ENCODE results near the gene PCAT7. TPM values are rescaled to one million over a fixed set of nuclear protein-coding genes. Genes with fewer than 3 reads are reported as not detected.

Gene PCAT7
- total and polyA plus RNA-seq, 9 of the 15 experiments (the other 6 are each of a cell fraction or from before 2014, with no cell fraction given) = 0.09 to 0.13 TPM; not detected in 7

DNA sequence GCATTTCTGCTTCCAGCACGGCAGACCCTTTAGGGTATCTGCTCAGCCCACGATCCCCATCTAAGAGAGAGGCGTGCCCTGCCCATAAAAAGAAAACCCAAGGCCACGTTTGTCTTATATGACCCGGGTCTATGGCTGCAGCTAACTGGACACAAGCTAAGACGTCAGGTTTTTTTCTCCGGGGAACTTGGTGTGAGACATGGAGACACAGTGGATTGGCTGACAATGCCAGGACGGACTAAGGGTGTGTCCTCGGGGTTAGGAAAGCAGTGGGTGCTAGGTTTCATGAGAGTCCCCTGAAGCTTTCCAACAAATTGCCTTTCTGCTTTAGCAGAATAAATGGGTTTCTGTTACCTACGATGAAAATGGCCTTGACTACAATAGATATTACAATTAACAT is 45.8 kb downstream of the PCAT7 start:
- no peak overlapping the region for H3K4me3 ChIP-seq
- DNase-seq (ENCODE audit: extremely low read depth in 1 of 4, low spot score in 3 of 4) (no peak), FAIRE-seq (no peak), ATAC-seq (no peak)
- H3K4me1 ChIP-seq (replicated peaks in 1 of 2; ENCODE audit: control insufficient read depth in 2 of 2, insufficient read depth in 2 of 2, low read length in 2 of 2) = no peaks in the 10 kb centered on the region
- H3K9me1 ChIP-seq (ENCODE audit: control insufficient read depth, insufficient read depth, low read length) = no peaks in the 10 kb centered on the region
- no peaks in the 10 kb centered on the region for H3K9me3 ChIP-seq (replicated peaks; ENCODE audit: control insufficient read depth, insufficient read depth, low read depth, low read length)
- in situ Hi-C loops (cut with MboI) (no loop called here), intact Hi-C loops (cut with micrococcal nuclease) (no loop called here)
- H2AFZ ChIP-seq (ENCODE audit: low read depth, low read length) = no peak overlapping the region
- H3K9ac ChIP-seq (ENCODE audit: insufficient read depth in 1 of 2, low read depth in 2 of 2, low read length in 2 of 2) = no peak overlapping the region
- H3K36me3 ChIP-seq (ENCODE audit: control insufficient read depth, insufficient read depth, low read length) = no peaks in the 10 kb centered on the region
- TF ChIP-seq, protein P1, sequence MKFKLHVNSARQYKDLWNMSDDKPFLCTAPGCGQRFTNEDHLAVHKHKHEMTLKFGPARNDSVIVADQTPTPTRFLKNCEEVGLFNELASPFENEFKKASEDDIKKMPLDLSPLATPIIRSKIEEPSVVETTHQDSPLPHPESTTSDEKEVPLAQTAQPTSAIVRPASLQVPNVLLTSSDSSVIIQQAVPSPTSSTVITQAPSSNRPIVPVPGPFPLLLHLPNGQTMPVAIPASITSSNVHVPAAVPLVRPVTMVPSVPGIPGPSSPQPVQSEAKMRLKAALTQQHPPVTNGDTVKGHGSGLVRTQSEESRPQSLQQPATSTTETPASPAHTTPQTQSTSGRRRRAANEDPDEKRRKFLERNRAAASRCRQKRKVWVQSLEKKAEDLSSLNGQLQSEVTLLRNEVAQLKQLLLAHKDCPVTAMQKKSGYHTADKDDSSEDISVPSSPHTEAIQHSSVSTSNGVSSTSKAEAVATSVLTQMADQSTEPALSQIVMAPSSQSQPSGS (CRISPR knock-in tag; IDR thresholded peaks at IDR 0.05) = no peak
- TF ChIP-seq, protein P2, sequence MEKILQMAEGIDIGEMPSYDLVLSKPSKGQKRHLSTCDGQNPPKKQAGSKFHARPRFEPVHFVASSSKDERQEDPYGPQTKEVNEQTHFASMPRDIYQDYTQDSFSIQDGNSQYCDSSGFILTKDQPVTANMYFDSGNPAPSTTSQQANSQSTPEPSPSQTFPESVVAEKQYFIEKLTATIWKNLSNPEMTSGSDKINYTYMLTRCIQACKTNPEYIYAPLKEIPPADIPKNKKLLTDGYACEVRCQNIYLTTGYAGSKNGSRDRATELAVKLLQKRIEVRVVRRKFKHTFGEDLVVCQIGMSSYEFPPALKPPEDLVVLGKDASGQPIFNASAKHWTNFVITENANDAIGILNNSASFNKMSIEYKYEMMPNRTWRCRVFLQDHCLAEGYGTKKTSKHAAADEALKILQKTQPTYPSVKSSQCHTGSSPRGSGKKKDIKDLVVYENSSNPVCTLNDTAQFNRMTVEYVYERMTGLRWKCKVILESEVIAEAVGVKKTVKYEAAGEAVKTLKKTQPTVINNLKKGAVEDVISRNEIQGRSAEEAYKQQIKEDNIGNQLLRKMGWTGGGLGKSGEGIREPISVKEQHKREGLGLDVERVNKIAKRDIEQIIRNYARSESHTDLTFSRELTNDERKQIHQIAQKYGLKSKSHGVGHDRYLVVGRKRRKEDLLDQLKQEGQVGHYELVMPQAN (IDR thresholded peaks at IDR 0.05; ENCODE audit: borderline replicate concordance) = no peak
- no peak for TF ChIP-seq TEAD2 (tag; IDR thresholded peaks at IDR 0.05)
- TF ChIP-seq, protein P3, sequence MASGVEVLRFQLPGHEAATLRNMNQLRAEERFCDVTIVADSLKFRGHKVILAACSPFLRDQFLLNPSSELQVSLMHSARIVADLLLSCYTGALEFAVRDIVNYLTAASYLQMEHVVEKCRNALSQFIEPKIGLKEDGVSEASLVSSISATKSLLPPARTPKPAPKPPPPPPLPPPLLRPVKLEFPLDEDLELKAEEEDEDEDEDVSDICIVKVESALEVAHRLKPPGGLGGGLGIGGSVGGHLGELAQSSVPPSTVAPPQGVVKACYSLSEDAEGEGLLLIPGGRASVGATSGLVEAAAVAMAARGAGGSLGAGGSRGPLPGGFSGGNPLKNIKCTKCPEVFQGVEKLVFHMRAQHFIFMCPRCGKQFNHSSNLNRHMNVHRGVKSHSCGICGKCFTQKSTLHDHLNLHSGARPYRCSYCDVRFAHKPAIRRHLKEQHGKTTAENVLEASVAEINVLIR (CRISPR knock-in tag; IDR thresholded peaks at IDR 0.05) = no peak
- TF ChIP-seq ETS2 (tag; IDR thresholded peaks at IDR 0.05; ENCODE audit: borderline replicate concordance, poor library complexity, severe bottlenecking) = no peak
- TF ChIP-seq ZNF263 (CRISPR knock-in tag; IDR thresholded peaks at IDR 0.05; ENCODE audit: borderline replicate concordance) = no peak
- TF ChIP-seq, protein P4, sequence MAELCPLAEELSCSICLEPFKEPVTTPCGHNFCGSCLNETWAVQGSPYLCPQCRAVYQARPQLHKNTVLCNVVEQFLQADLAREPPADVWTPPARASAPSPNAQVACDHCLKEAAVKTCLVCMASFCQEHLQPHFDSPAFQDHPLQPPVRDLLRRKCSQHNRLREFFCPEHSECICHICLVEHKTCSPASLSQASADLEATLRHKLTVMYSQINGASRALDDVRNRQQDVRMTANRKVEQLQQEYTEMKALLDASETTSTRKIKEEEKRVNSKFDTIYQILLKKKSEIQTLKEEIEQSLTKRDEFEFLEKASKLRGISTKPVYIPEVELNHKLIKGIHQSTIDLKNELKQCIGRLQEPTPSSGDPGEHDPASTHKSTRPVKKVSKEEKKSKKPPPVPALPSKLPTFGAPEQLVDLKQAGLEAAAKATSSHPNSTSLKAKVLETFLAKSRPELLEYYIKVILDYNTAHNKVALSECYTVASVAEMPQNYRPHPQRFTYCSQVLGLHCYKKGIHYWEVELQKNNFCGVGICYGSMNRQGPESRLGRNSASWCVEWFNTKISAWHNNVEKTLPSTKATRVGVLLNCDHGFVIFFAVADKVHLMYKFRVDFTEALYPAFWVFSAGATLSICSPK (IDR thresholded peaks at IDR 0.05; ENCODE audit: borderline replicate concordance) = no peak
- TF ChIP-seq ZNF316 (IDR thresholded peaks at IDR 0.05) = no peak
- no peak for TF ChIP-seq CHD1 (IDR thresholded peaks at IDR 0.05; ENCODE audit: low read length)
- TF ChIP-seq TFAM (CRISPR knock-in tag; conservative IDR thresholded peaks at IDR 0.05) = no peak
- no peak overlapping the region for H3K4me2 ChIP-seq (ENCODE audit: insufficient read depth, low read length)
- H3K27me3 ChIP-seq (ENCODE audit: control insufficient read depth in 2 of 2, insufficient read depth in 2 of 2, low read length in 2 of 2) = peaks cover 29 to 59% of the 10 kb centered on the region in 2 experiments; a peak in 4 of 5 replicates
- WGBS (ENCODE audit: insufficient coverage, low coverage, missing lambda C conversion rate) = 12% methylated on average over 10 of the region's 10 CpGs
- CTCF ChIA-PET (ENCODE audit: low intra/inter-chr PET ratio) = no interaction called here
- no peaks in the 10 kb centered on the region; the same call in 1 of the 2 replicates for H4K20me1 ChIP-seq (replicated peaks; ENCODE audit: control insufficient read depth, insufficient read depth, low read length)
- no peak overlapping the region for H3K27ac ChIP-seq (ENCODE audit: extremely low read depth, low read depth, low read length)
- POLR2A ChIA-PET = interaction anchor here (1.0 kb wide), 1 partner anchor 15 kb away, joined by 3 read pairs; no protein-coding TSS in a partner anchor
- no peaks in the 10 kb centered on the region for H3K79me2 ChIP-seq (ENCODE audit: control insufficient read depth, insufficient read depth, low read length)
- BruUV-seq (replicated peaks) = no TSS peak

All from K562 (cell line).